Measurements from ENCODE around the gene MARCHF3. TPM values are rescaled to one million over a fixed set of nuclear protein-coding genes. Genes with fewer than 3 reads are reported as not detected.
"Not testable (repeated sequence)": the region's sequence is repeated elsewhere in the genome, so short reads cannot be mapped to it uniquely, and the experiment has no call there.

MARCHF3 gene
- total RNA-seq, 4 donors from 2014 or later = 1.9 to 5.3 (median 2.5) TPM

DNA sequence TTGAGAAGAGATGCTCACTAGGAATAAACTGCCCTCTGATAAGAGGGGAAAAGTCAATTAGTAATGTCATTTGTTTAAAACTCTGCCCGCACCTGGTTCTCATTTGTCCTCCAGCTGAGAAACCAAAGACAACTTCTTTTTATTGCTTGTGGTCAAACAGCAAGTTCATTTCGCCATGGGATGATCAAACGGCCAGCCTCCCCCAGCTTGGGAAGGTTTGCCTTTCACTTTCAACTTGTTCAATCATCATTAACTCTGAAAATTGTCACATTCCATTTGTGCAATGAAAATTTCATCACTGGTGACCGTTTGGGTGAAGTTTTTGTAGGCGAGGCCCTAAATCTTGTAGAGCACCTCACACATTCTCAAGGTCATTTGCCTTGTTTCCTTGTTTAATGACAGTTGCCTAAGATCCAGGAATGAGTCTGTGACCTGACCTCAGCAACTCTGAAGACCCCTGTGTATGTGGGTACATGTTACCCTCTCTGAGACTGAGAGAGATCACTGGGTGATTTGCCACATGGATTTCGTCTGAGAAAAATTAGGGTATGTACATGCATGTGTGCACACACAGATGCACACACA, 117.7 kb downstream of the MARCHF3 start:
- Histone ChIP-seq H3K27me3 (no peaks in the 10 kb centered on the region), H3K36me3 (no peaks in the 10 kb centered on the region), H3K4me3 (no peak overlapping the region), H3K27ac (no peak overlapping the region), H3K4me1 (no peaks in the 10 kb centered on the region), H3K9me3 (no peaks in the 10 kb centered on the region)
- no peak for DNase-seq
- TF ChIP-seq CTCF (IDR thresholded peaks at IDR 0.05) = no peak
- no peak for TF ChIP-seq POLR2A (IDR thresholded peaks at IDR 0.05)
- intact Hi-C loops (cut with DNase I) = no loop called here
- 61 to 66% methylated on average over 6 of the region's 6 CpGs for WGBS, 2 donors

DNA sequence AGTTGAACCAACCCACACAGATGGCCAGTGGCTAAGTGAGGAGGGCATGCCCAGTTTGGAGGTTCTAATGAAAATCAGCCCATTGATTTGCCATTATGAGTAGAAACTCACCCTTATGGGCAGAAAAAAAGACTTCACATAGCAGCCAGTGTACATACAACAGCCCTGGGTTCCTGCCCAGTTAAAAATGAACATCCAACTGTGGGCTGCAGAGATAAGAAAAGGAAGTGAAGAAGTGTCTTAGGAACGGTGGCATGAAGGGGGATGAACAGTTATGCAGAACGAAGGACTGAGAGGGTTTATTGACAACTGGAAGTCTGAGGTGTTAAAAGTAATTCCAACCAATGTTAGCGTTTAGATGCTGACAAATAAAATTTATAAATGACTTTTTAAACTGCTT, 118.4 kb downstream of the MARCHF3 start:
- H3K4me1 ChIP-seq = no peaks in the 10 kb centered on the region
- no peaks in the 10 kb centered on the region for H3K9me3 ChIP-seq
- no peaks in the 10 kb centered on the region for H3K27me3 ChIP-seq
- H3K4me3 ChIP-seq = no peak overlapping the region
- H3K27ac ChIP-seq = no peak overlapping the region
- intact Hi-C loops (cut with DNase I) = no loop called here
- 63 to 66% methylated on average over 3 of the region's 3 CpGs for WGBS, 2 donors
- no peak for DNase-seq
- no peak for TF ChIP-seq POLR2A (IDR thresholded peaks at IDR 0.05)
- TF ChIP-seq CTCF (IDR thresholded peaks at IDR 0.05) = no peak
- no peaks in the 10 kb centered on the region for H3K36me3 ChIP-seq

DNA sequence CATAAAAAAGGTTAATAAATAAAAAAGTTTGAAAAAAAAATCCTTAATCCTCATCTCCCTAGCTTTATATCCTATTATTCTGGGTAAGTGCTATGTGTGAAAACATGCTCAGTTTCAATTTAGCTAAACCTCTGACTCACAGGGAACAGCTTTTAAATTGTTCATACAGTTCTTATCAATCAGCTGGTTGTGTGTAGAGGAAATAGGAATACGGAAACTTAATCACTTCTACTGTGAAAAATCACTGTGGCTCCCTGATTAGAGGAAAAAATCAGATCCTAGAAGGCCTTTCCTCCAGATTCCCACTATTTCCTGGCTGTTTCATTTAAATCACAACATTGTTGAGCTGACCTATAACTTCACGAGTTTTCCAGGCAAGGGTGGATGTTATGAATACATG, 120.5 kb downstream of the MARCHF3 start:
- no peaks in the 10 kb centered on the region for H3K4me1 ChIP-seq
- WGBS, 2 donors = 71 to 80% methylated on average over 2 of the region's 2 CpGs
- no peak for TF ChIP-seq POLR2A (IDR thresholded peaks at IDR 0.05)
- no peak for TF ChIP-seq CTCF (IDR thresholded peaks at IDR 0.05)
- intact Hi-C loops (cut with DNase I) = no loop called here
- no peak overlapping the region for H3K27ac ChIP-seq
- H3K9me3 ChIP-seq = no peaks in the 10 kb centered on the region
- DNase-seq = no peak
- H3K27me3 ChIP-seq = no peaks in the 10 kb centered on the region
- no peak overlapping the region for H3K4me3 ChIP-seq
- no peaks in the 10 kb centered on the region for H3K36me3 ChIP-seq

DNA sequence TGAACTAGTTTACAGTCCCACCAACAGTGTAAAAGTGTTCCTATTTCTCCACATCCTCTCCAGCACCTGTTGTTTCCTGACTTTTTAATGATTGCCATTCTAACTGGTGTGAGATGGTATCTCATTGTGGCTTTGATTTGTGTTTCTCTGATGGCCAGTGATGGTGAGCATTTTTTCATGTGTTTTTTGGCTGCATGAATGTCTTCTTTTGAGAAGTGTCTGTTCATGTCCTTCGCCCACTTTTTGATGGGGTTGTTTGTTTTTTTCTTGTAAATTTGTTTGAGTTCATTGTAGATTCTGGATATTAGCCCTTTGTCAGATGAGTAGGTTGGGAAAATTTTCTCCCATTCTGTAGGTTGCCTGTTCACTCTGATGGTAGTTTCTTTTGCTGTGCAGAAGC, 126.0 kb downstream of the MARCHF3 start:
- intact Hi-C loops (cut with DNase I) = not testable (repeated sequence)
- WGBS, 2 donors = no CpG with 5 or more reads among the region's 1 CpG

GRCh38 chr5:126900796-126901195, 129.6 kb downstream of the MARCHF3 start:
- WGBS, 2 donors = 67 to 88% methylated on average over 5 to 6 of the region's 6 CpGs
- Histone ChIP-seq H3K36me3 (no peaks in the 10 kb centered on the region), H3K27ac (no peak overlapping the region), H3K4me3 (no peak overlapping the region), H3K4me1 (no peaks in the 10 kb centered on the region), H3K27me3 (no peaks in the 10 kb centered on the region), H3K9me3 (no peaks in the 10 kb centered on the region)
- intact Hi-C loops (cut with DNase I) = no loop called here
- TF ChIP-seq POLR2A (IDR thresholded peaks at IDR 0.05) (no peak), CTCF (IDR thresholded peaks at IDR 0.05) (no peak)
- DNase-seq = no peak

More for the DNA sequence above, 126.0 kb downstream of the MARCHF3 start:
- H3K27me3 ChIP-seq, H3K9me3 ChIP-seq, H3K4me1 ChIP-seq, H3K27ac ChIP-seq, DNase-seq, H3K4me3 ChIP-seq, H3K36me3 ChIP-seq: not testable (repeated sequence)

DNA sequence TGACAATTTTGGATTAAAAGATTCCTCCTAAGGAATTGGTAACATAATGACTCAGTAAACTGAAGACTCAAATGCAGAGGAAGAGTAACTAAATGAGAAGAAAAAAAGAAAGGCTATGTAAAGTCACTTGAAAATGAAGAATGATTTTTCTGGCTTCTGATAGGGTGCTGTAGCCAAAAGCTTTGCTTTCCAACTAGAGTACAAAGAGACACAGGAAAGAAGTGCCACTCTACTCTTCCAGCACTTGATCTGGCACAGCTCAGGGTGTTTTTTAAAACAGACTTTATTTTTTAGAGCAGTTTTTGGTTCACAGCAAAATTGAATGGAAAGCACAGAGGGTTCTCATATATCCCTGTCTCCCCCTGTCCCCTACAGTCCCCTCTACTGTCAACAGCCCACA, 130.9 kb downstream of the MARCHF3 start:
- no peak for DNase-seq

More for the DNA sequence above, 130.9 kb downstream of the MARCHF3 start:
- no peak overlapping the region for H3K27ac ChIP-seq
- H3K27me3 ChIP-seq = no peaks in the 10 kb centered on the region
- no peak overlapping the region for H3K4me3 ChIP-seq
- intact Hi-C loops (cut with DNase I) = no loop called here
- no peaks in the 10 kb centered on the region for H3K36me3 ChIP-seq
- TF ChIP-seq POLR2A (IDR thresholded peaks at IDR 0.05) (no peak), CTCF (IDR thresholded peaks at IDR 0.05) (no peak)
- H3K9me3 ChIP-seq = no peaks in the 10 kb centered on the region
- no peaks in the 10 kb centered on the region for H3K4me1 ChIP-seq
